NCI-H524 treated with DMSO at 0.1 percent for 48 hours (cell line): ENCODE data around the gene NIPAL1.
"Not testable (repeated sequence)": the region's sequence is repeated elsewhere in the genome, so short reads cannot be mapped to it uniquely, and the experiment has no call there.

Experiments used
- DNase-seq: peaks from one replicate; lab custom pipeline; 2025; lab: John Stamatoyannopoulos, UW

Gene NIPAL1

GRCh38 chr4:48016141-48017107 lies at the start of gene NIPAL1, which contains the start of gene CNGA1:
Gene NIPAL1, plus strand, starts transcription at chr4:48016772. Its CDS starts 68 bp downstream, at chr4:48016840.
Gene CNGA1, minus strand, starts transcription at chr4:48016681. Its CDS starts 63,992 bp downstream, at chr4:47952689.
- peak; percentile 57 for DNase-seq

GRCh38 chr4:47968847-47969246 lies 47.7 kb upstream of the NIPAL1 start:
- DNase-seq: no peak

GRCh38 chr4:47972181-47972580 lies 44.4 kb upstream of the NIPAL1 start:
- no peak for DNase-seq

GRCh38 chr4:47972721-47973120 lies 43.9 kb upstream of the NIPAL1 start:
- DNase-seq: no peak

DNA sequence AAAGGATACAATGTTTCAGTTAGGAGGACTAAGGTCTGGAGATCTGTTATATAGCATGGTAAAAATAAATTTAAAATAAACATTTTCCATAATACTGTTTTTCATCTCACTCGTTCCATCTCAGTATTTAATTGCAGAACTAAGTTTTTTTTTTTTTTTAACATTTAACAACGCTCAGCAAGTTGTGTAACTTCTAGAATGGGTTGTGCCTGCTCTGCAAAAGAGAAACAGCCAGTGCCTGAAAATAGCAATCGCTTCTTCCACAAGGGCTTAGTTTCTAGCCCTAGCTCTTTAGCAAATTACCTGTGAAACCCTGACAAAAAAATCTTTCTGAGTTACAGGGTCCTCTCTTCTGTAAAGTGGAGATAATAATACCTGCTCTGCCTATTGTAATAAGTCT lies 42.0 kb upstream of the NIPAL1 start:
- no peak for DNase-seq

GRCh38 chr4:47990145-47990544 lies 26.4 kb upstream of the NIPAL1 start:
- DNase-seq: no peak

- not testable (repeated sequence) for DNase-seq
These were observed 24.1 kb upstream of the NIPAL1 start for GRCh38 chr4:47992475-47992874.

DNA sequence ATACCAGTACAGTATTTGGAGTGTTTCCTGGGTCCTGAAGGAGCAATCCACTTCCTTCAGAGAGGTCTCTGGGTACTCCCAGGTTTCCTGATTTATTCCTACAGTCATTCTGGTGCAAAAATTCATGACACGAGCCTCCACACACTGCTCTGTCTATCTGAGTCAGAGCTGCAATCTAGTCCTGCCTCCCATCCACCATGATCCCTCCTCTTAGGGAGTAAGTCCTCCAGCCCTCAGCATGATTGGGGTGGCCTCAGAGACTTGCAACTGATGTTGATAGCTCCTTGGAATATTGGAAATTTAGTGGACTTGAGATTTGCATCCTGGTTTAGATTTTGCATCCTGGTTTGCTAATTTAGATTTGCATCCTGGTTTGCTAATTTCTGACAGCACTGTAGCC lies 20.6 kb upstream of the NIPAL1 start:
- DNase-seq: no peak

- no peak for DNase-seq
These were observed 14.3 kb upstream of the NIPAL1 start for GRCh38 chr4:48002267-48002666.

DNA sequence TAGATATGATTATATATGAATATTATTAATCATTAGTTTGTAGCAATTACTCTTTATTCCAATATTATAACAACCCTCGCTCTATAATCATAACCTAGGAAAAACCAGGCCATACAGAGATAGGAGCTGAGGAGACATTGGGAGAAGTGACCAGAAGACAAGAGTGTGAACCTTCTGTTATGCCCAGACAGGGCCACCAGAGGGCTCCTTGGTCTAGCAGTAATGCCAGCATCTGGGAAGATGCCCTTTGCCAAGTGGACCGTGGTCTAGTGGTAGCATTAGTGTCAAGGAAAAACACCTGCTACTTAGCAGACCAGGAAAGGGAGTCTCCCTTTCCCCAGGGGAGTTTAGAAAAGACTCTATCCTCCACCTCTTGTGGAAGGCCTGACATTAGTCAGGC lies 13.0 kb upstream of the NIPAL1 start:
- not testable (repeated sequence) for DNase-seq

DNA sequence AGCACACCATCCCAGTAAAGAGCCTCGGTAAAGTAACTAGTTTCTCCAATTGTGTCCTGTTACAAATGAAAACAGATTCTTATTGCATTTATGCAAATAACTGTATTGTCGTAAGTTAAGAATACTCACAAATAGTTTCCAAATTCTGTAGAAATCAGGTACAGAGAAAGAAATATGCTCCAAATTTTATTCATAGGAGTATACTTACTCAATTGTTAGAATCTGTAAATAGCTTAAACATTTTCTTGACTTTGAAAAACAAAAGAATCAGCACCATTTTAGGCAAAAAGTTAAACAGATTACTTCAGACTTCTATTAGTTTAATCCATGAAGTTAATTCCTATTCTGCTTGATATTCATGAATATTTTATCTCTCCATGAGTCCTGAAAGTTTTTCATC lies 10.8 kb upstream of the NIPAL1 start:
- no peak for DNase-seq

GRCh38 chr4:48008021-48008596 lies 8.5 kb upstream of the NIPAL1 start:
- DNase-seq: no peak

- DNase-seq: not testable (repeated sequence)
These were observed 5.7 kb upstream of the NIPAL1 start for GRCh38 chr4:48010906-48011305.

- no peak for DNase-seq
These were observed 4.8 kb upstream of the NIPAL1 start for GRCh38 chr4:48011722-48012121.

GRCh38 chr4:48012824-48013223 lies 3.7 kb upstream of the NIPAL1 start:
- no peak for DNase-seq

DNA sequence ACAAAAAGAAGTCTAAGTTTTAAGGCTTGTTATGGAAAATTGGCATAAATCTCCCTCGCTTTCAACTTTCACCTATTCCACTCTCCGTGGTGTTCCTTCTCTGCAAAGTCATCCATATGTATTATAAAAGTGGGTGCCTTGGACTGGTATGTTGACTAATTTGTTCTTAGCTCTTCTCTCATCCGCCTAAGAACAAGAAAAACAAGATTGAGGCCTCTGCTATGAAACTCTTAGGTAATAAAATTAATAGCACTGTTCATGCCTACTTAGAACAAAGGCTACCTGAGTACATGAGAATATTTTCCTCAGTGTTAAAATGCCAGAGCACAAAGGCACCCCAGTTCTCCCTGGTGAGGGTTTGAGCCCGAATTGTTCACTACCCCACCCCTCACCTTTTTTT lies 1.4 kb upstream of the NIPAL1 start:
- no peak for DNase-seq

DNA sequence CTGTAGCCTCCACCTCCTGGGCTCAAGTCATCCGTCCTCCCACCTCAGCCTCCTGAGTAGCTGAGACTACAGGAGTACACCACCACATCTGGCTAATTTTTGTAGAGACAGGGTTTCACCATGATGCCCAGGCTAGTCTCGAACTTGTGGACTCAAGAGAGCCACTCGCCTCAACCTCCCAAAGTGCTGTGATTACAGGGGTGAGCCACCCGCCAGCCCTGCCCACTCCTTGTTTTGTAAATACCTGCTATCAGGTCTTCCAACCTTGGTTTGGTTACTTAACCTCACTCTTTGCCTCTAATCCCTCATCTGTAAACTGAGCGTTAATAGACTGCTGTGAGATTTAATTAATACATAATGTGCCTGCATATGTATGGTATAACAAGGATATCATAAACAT lies 894 bp upstream of the NIPAL1 start:
- DNase-seq: no peak

DNA sequence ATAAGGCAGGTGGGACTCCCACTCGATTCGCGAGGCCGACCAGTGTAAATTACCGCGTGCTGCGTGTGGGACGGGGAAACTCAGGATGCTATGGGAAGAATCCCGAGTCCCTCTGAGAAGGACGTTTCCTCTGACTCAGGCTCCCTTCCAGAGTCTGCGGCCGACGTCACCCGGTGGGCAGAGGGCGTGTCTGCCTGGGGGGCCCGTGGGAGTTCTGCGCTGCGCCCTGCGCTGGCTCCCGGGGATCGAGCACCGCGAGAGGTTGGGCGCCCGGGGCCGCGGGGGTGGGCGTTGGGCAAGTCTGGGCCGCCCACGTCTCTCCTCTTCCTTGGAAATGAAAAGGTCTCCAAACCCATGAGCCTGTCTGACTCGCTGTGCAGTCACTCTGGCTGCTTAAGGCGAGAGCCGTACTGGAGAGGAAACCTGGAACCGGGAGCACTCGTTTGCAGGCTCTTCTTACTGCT lies 568 bp downstream of the NIPAL1 start:
- no peak for DNase-seq

- no peak for DNase-seq
These were observed 1.5 kb downstream of the NIPAL1 start for GRCh38 chr4:48018112-48018511.

DNA sequence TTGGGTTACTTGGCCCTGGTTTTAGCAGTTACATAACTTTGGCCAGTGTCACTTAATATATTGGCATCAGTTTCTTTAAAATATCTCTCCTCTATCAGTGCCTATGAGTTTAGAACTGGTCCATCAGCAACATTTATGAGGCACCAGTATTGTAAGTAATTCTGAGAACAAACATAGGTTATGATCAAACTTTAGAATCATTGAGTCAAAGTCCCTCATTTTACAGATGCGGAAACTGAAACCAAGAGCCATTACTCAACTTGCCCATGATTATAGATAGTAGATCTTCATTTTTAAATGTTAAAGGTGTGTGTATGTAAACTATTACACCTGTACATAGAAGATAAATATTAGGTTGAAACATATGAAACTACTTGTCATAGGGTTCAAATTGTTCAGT lies 4.5 kb downstream of the NIPAL1 start:
- no peak for DNase-seq

DNA sequence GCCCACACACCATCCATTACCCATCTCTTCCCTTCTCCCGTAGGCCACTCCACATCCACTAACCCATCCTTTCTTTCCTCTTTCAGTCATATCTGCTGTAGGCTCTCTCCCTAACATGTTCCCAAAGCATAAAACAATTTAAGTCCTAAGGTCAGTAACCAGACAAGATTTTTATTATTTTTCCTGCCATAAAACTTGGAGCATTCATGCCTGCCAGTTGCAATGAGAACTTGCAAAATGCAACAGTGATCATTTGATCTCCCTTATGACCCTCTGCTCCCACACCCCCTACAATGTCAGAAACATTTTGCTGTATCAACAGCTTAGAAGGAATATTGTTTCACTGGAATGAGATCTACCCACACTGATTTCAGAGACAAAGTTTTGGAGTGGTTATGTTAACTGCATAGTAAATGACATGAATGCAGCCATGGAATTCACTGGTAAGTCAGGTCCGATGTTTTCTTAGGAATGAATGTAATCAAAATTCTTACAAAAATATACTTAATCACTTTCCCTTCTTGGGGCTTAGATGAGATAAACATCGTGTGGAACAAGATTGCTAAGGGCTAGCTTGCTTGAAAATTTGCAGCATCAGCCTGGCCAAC lies 5.7 kb downstream of the NIPAL1 start:
- no peak for DNase-seq

DNA sequence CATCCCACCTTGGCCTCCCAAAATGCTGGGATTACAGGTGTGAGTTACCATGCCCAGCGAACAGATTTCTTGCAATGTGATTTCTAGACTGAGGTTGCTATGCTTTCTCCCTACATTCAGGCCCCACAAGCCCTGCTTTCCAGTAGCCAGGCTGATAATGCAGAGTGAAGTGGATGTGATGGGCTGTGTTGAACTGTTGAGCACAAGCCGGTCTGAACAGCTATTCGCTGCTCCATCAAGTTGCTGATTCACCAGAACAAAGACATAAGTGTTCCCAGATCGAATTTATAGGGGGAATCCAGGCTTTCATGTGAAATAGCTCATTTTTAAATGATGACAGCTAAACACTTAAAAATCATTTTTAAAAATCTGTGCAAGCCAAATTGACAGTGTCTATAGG lies 8.0 kb downstream of the NIPAL1 start:
- no peak for DNase-seq

DNA sequence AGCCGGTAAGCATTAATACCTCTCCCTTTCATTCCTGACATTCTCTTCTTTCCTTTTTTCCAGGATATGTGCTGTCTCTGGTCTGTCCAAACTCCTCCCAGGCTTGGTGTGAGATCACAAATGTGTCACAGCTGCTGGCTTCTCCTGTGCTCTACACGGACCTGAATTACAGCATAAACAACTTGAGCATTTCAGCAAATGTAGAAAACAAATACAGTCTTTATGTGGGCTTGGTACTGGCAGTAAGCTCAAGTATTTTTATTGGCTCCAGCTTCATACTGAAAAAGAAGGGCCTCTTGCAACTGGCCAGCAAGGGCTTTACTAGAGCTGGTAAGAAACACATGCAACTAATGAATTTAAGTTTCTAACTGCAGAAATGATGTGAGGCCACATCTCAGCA lies 8.4 kb downstream of the NIPAL1 start:
- no peak for DNase-seq
